SJSA1 (cell line): ENCODE data around the gene RBM19. TPM values are rescaled to one million over a fixed set of nuclear protein-coding genes. Genes with fewer than 3 reads are reported as not detected.
A peak's percentile ranks its signal among the peaks of the same experiment; 100 is the strongest.

Experiments
- DNase-seq, 2 experiments: peaks; one replicate each; pipeline ENCODE4 v3.0.0-alpha.2; 2015 to 2020; ENCODE audit warnings: low spot score in 2 of 2, low read depth in 1 of 2
- H3K27ac ChIP-seq: fragments of 250-450 bp; sonication (Bioruptor Pico); 2 replicates; pipeline ENCODE4 v1.5.1; 2020; ENCODE audit warnings: mild to moderate bottlenecking, moderate library complexity
- H3K27me3 ChIP-seq: fragments of 250-450 bp; sonication (Bioruptor Pico); replicated peaks from 2 replicates; pipeline ENCODE4 v1.5.1; 2020; ENCODE audit warnings: mild to moderate bottlenecking, moderate library complexity
- H3K36me3 ChIP-seq: fragments of 250-450 bp; sonication (Bioruptor Pico); 2 replicates; pipeline ENCODE4 v1.5.1; 2020; ENCODE audit warnings: mild to moderate bottlenecking
- H3K4me1 ChIP-seq: fragments of 250-450 bp; sonication (Bioruptor Pico); replicated peaks from 2 replicates; pipeline ENCODE4 v1.6.1; 2021; ENCODE audit warnings: mild to moderate bottlenecking
- H3K4me3 ChIP-seq: fragments of 250-450 bp; sonication (Bioruptor Pico); 2 replicates; pipeline ENCODE4 v1.5.1; 2020; ENCODE audit warnings: mild to moderate bottlenecking
- H3K9me3 ChIP-seq: fragments of 250-450 bp; sonication (Bioruptor Pico); replicated peaks from 2 replicates; pipeline ENCODE4 v1.5.1; 2020; ENCODE audit warnings: mild to moderate bottlenecking
- total RNA-seq: library from RNA; depleted of rRNA; stranded (reverse); fragments of >200 nt; shearing (Covaris generic); gene quantifications from 2 replicates; pipeline ENCODE4 v1.2.3, GENCODE V29; 2014

RBM19 gene
- total RNA-seq, 1 experiment from 2014 or later, result 433 TPM

DNA sequence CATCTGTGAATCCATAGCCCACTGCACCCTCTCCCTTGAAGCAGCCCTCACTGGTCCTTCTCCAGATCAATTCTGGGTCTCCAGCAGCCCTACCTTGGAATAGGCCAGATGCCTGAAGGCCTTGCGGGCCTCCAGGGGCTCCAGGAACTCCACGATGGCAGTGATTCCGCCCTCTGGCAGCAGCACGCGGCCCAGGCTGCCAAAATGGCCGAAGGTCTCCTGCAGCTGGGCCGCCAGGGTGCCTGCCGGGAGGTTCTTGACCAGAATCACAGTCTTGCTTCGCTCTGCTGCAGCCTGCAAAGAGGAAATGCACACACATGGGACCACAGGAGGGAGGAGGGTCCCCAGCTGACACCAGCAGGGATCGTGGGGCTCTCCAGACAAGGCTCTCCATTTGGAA lies 26.3 kb downstream of the RBM19 start:
- Histone ChIP-seq H3K4me1 (no peaks in the 10 kb centered on the region), H3K27ac (no peak overlapping the region), H3K9me3 (no peaks in the 10 kb centered on the region), H3K27me3 (no peaks in the 10 kb centered on the region), H3K4me3 (no peak overlapping the region), H3K36me3 (peaks cover 98% of the 10 kb centered on the region)
- no peak for DNase-seq

DNA sequence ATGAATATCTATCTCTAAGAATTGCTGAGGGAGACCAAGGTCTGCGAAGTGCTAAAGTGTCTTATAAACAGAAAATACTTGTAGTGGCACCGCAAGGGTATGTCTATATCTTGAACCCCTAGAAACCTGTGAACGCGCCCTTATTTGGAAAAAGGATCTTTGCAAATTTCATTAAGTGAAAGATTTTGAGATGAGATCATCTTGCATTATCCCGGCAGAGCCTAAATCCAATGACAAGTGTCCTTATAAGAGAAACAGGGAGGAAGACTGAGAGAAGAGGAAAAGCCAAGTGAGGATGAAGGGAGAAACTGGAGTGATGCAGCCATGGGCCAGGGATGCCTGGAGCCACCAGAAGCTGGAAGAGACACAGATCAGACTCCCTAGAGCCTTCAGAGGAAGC lies 27.7 kb downstream of the RBM19 start:
- Histone ChIP-seq H3K4me1 (no peaks in the 10 kb centered on the region), H3K27me3 (no peaks in the 10 kb centered on the region), H3K9me3 (no peaks in the 10 kb centered on the region), H3K27ac (no peak overlapping the region), H3K36me3 (peaks cover 100% of the 10 kb centered on the region), H3K4me3 (no peak overlapping the region)
- peak; percentile 67 to 77 for DNase-seq

DNA sequence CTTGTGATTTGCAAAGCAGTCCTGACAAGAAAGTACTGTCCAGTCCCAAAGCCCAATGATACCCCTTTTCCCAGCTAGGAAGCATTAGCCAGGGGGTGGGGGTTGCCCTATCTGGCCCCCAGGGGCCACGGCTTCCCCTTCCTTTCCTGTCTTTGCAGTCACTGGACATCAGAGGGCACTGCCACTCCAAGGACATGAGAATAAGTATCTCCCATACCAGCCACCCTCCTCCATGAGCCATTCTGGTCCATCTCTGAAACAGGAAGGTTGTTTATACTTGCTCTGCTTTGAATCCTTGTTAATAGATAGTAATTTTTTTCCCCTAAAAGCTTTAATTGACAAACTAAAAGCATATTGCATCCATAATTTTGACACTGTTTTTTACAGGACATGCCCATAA lies 29.7 kb downstream of the RBM19 start:
- Histone ChIP-seq H3K27me3 (no peaks in the 10 kb centered on the region), H3K4me3 (no peak overlapping the region), H3K4me1 (no peaks in the 10 kb centered on the region), H3K9me3 (no peaks in the 10 kb centered on the region), H3K36me3 (peaks cover 94% of the 10 kb centered on the region), H3K27ac (no peak overlapping the region)
- peak in 1 of 2 experiments; percentile 73 for DNase-seq

DNA sequence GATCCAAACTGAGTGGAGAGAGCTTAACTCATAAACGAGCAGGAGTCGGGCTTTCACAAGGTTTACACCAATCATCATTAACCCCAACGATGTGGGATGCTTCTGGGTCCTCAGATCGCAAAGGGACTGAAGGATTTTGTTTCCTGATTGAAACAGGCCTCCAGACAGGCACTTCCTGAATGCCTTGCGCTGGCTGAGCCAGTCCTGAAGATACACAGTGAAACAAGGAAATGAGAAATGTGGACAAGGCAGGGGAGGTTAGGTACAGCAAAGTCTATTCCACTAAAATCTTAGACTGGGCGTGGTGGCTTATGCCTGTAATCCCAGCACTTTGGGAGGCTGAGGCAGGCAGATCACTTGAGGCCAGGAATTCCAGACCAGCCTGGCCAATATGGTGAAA lies 30.7 kb downstream of the RBM19 start:
- DNase-seq, result peak in 1 of 2 experiments; percentile 84
- no peaks in the 10 kb centered on the region for H3K9me3 ChIP-seq
- H3K27me3 ChIP-seq, result no peaks in the 10 kb centered on the region
- H3K4me3 ChIP-seq, result no peak overlapping the region
- no peaks in the 10 kb centered on the region for H3K4me1 ChIP-seq
- H3K27ac ChIP-seq, result no peak overlapping the region
- H3K36me3 ChIP-seq, result peaks cover 94% of the 10 kb centered on the region

DNA sequence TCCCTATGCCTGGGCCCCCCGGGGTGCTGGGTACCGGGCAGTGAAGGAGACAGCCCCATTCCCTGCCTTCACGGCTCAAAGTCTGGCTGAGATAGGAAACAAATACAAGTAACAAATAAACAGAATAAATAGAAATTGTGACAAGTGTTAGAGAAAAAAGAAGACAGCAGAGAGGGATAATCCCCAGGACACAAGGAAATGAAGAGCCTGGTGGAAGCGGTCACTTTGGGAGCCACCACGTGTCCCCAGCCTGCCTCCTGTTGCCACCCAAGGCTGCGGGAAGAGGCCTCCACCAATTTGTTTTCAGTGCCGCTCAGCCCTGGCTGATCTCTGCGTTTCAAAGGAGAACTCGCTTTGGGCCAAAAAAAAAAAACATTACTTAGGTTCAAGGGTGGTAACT lies 31.2 kb downstream of the RBM19 start:
- Histone ChIP-seq H3K27ac (no peak overlapping the region), H3K4me3 (no peak overlapping the region), H3K27me3 (no peaks in the 10 kb centered on the region), H3K4me1 (no peaks in the 10 kb centered on the region), H3K9me3 (no peaks in the 10 kb centered on the region), H3K36me3 (peaks cover 94% of the 10 kb centered on the region)
- DNase-seq, result peak; percentile 69 to 87

DNA sequence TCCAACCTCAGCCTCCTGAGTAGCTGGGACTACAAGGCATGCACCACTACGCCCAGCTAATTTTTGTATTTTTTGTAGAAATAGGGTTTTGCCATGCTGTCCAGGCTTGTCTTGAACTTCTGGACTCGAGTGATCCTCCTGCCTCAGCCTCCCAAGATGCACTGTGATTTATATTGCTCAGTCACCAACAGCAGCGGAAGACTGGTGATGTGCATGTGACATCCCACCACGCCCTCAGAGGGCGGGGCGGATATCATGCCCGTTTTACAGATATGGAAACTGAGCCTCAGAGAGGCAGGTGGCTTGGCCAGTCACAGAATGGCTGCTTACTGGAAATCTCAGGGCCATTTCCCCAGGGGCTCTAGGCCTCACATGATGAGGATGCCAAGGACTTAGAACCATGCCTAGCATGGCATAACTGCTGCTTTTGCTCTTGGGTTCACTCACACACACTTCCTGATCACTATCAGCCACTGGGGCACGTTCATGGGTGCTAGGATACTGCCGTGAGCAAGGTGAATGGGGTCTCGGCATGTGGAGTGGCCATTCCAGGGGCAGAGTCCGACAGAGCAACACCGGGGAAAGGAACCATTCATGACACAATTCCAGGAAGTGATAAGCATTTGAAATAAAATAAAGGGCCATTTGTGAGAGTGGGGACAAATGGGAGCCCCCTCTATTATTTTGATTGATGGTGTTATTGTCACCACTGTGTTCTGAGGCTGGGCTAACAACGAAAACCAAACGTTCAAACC lies 31.9 kb downstream of the RBM19 start:
- no peaks in the 10 kb centered on the region for H3K4me1 ChIP-seq
- H3K27ac ChIP-seq, result no peak overlapping the region

DNA sequence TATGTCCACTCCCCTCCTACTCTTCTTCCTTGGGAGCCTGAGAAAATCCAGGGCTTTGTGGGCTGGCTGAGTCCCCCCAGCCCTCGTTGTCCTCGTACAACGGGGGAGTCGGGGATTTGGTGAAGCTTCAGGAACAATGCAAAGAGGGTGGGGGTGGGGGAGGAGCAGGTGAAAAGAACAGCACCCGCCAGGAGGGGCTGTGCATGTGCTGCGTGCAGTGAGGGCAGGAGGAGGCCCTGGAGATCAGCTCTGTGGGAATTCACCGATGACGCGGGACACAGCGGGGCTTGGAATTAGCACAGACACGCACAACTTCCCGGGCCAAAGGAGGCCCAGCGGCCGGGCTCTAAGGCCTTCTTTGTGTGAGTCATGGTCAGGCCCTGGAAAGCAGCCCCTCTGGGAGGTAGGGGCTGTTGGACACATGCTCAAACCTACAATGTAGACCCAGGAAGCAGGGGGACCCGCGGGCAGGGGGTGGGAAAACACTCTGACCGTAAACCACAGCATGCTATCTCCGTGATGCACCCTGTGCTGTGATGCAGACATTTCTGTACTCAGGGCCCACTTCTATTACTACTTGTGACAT lies 32.8 kb downstream of the RBM19 start:
- H3K4me3 ChIP-seq, result no peak overlapping the region
- no peaks in the 10 kb centered on the region for H3K9me3 ChIP-seq
- H3K4me1 ChIP-seq, result no peaks in the 10 kb centered on the region
- no peaks in the 10 kb centered on the region for H3K27me3 ChIP-seq
- peak; percentile 68 to 85 for DNase-seq
- no peak overlapping the region for H3K27ac ChIP-seq
- H3K36me3 ChIP-seq, result peaks cover 94% of the 10 kb centered on the region

More for the DNA sequence above, 31.9 kb downstream of the RBM19 start:
- Histone ChIP-seq H3K4me3 (no peak overlapping the region), H3K9me3 (no peaks in the 10 kb centered on the region), H3K36me3 (peaks cover 94% of the 10 kb centered on the region), H3K27me3 (no peaks in the 10 kb centered on the region)
- DNase-seq, result peak in 1 of 2 experiments; percentile 85

DNA sequence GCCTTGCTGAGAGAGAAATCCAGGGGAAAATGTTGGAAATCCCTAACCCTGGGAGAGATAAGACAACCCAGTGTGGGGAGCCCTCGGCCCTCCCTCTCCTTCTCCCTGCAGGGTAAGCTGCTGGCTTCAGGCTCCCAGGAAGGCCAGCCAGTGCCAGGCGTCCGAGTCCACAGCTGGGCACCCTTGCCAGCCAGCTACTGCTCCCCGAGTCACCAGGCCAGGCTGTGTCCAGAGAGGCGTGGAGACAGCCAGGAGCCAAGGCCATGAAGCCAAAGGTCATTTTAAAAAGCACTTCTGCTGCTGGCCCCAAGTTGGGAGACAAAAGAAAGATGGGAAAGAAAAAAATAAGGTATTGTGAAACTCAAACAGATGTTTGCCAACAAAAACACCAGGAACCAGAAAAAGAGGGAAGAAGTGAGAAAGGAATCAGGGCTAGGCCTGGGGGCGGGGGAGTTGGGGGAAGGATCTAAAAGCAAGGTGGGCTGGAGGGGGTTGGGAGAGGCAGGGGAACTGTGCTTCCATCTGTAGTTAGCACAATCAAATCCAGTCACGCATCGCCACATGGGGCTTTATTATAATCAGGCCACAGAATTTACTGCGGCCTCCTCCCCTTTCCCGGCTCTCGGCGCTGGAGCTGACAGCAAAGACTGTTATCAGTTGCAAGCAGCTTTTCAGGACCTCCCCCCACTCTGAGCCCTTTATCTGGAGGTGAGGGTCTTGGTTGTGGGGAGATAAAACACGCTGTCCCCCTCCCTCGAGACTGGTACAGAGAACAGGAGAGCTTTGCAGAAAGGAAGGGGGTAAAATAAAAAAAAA lies 33.5 kb downstream of the RBM19 start:
- no peaks in the 10 kb centered on the region for H3K9me3 ChIP-seq
- no peaks in the 10 kb centered on the region for H3K4me1 ChIP-seq
- H3K27me3 ChIP-seq, result no peaks in the 10 kb centered on the region
- no peak overlapping the region for H3K4me3 ChIP-seq
- no peak overlapping the region for H3K27ac ChIP-seq
- peak in 1 of 2 experiments; percentile 80 for DNase-seq
- H3K36me3 ChIP-seq, result peaks cover 93% of the 10 kb centered on the region

DNA sequence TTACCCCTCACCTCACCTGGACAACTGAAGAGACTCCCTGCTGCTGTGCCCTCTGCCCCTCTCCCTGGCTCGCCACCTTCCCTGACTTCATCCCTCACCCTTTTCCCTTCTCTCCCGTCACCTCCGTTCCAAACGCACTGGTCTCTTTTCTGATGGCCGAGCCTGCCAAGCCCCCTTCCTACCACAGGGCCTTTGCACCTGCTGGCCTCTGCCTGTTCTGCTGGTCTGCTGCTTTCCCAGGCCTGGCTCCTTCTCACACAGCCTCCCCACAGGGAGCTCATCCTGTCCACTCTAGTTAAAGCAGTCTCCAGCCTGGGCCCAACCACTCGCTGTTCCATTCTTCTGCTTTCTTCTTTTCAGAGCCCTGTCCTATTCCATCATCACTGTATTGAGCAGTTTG lies 34.6 kb downstream of the RBM19 start:
- Histone ChIP-seq H3K9me3 (no peaks in the 10 kb centered on the region), H3K4me3 (no peak overlapping the region), H3K36me3 (peaks cover 92% of the 10 kb centered on the region), H3K4me1 (no peaks in the 10 kb centered on the region), H3K27ac (no peak overlapping the region), H3K27me3 (no peaks in the 10 kb centered on the region)
- DNase-seq, result peak in 1 of 2 experiments; percentile 68

DNA sequence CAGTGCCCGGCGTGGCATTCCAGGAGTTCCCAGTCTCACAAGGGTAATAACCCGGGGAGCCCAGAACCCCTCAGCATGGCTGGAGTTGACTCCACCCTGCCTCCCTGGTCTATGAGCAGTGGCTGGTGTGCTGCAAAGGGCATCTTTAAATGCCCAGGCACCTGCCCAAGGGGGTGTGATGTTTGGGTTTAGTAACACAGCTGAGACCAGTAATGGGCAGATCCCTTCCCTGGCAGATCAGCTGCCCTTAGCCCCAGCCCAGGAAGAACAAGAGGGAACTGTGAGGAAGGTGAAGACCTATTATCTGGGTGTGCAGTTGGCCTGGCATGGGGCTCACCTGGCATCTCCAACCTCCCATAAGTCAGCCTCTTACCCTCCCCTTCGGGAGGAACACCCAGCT lies 35.9 kb downstream of the RBM19 start:
- H3K9me3 ChIP-seq, result no peaks in the 10 kb centered on the region
- peak in 1 of 2 experiments; percentile 67 for DNase-seq
- H3K27me3 ChIP-seq, result no peaks in the 10 kb centered on the region
- no peak overlapping the region for H3K27ac ChIP-seq
- peaks cover 92% of the 10 kb centered on the region for H3K36me3 ChIP-seq
- no peaks in the 10 kb centered on the region for H3K4me1 ChIP-seq
- H3K4me3 ChIP-seq, result no peak overlapping the region

DNA sequence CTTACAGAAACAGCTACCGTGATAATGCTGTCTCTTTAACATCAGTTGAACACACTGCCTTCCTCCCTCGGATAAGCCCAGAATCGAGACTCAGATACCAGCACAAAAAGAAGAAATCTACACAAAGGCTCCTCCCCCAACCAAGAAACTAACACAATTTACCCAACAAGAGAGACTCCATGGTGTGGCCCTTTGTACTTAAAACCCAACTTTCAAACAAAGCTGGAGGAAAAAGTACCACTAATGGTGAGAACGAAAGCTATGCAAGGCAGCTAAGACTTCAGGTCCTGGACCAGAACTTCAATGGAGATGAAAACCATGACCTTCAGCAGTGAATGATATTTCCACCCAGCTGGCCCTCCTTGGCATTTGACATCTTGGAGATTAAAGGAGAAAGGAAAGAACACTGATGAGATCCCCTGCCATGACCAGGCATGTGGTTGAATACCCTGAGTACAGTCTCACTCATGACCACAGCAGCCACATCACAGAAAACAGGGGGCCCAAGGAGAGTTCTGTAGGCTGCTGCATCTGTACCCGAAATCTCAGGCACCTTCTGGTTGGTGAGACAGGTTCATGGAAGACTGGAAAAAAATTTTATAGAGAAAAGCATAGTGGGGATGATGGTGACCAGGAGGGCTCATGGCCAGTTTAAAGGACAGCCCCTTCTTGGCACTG lies 36.7 kb downstream of the RBM19 start:
- Histone ChIP-seq H3K36me3 (peaks cover 92% of the 10 kb centered on the region), H3K27me3 (no peaks in the 10 kb centered on the region), H3K4me3 (no peak overlapping the region), H3K9me3 (no peaks in the 10 kb centered on the region), H3K4me1 (no peaks in the 10 kb centered on the region), H3K27ac (no peak overlapping the region)
- peak; percentile 69 to 78 for DNase-seq

DNA sequence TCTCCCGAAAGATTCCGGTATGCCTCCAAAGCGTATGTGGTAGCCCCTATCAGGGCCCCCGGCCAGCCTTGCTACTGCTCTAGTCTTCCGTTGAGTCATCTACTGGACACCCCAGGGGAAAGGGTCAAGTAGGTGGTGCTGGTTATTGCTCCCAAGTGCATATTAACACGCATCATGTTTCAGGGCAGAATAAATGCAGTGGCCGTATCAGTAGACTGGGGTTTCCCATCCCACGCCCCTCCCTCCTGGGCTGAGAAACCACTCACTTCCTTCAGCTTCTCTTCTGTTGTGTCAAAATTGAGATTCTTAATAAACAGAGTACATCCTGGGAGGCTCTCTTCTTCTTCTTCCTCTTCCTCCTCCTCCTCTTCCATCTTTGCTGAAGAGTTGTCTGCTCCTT lies 39.3 kb downstream of the RBM19 start:
- H3K4me3 ChIP-seq, result no peak overlapping the region
- DNase-seq, result peak in 1 of 2 experiments; percentile 85

DNA sequence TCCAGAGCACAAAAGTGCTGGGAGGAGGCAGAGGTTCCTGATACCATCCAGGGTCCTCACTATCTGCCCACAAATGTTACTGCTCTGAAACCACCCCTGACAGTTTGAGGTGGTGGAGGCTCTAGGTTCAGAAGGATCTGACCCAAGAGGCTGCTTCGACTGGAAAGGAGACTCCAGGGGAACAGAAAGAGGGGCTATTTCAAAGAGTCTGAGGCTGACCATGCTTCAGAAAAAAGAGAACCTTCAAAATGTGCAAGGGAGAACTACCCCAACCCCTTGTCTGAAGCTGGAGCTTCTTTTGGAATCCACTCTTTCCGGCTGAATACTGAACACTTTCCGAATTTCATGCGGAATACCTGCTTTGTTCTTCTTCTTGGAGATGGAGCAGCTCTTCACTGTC lies 41.8 kb downstream of the RBM19 start:
- peak; percentile 65 to 79 for DNase-seq
- Histone ChIP-seq H3K27me3 (no peaks in the 10 kb centered on the region), H3K4me1 (no peaks in the 10 kb centered on the region)

More for the DNA sequence above, 39.3 kb downstream of the RBM19 start:
- Histone ChIP-seq H3K27ac (no peak overlapping the region), H3K36me3 (peaks cover 98% of the 10 kb centered on the region), H3K4me1 (no peaks in the 10 kb centered on the region), H3K9me3 (no peaks in the 10 kb centered on the region), H3K27me3 (no peaks in the 10 kb centered on the region)

More for the DNA sequence above, 41.8 kb downstream of the RBM19 start:
- Histone ChIP-seq H3K4me3 (no peak overlapping the region), H3K36me3 (peaks cover 98% of the 10 kb centered on the region), H3K27ac (no peak overlapping the region), H3K9me3 (no peaks in the 10 kb centered on the region)
